RWPE2 (cell line): ENCODE data around the gene SDF2L1.
A peak's percentile ranks its signal among the peaks of the same experiment; 100 is the strongest.

ENCODE experiments used
- ATAC-seq: fragments of 200-7000 bp; cut with Tn5 transposase; 3 replicates; pipeline ENCODE4 v1.9.1; 2021; ENCODE audit warnings: low read depth
- DNase-seq: peaks from one replicate; pipeline ENCODE4 v3.0.0-alpha.2; 2020; ENCODE audit warnings: low spot score
- H3K27ac ChIP-seq: fragments of 450-650 bp; 2 replicates; pipeline ENCODE4 v1.5.1; 2017; ENCODE audit warnings: mild to moderate bottlenecking; ENCODE audit not compliant: poor library complexity, severe bottlenecking
- H3K27me3 ChIP-seq: fragments of 250-450 bp; sonication (Bioruptor Pico); 2 replicates; pipeline ENCODE4 v1.5.1; 2021; ENCODE audit warnings: mild to moderate bottlenecking, moderate library complexity; ENCODE audit not compliant: insufficient read depth, poor library complexity, severe bottlenecking
- H3K36me3 ChIP-seq: fragments of 250-450 bp; sonication (Bioruptor Pico); 2 replicates; pipeline ENCODE4 v1.5.1; 2020; ENCODE audit warnings: low read depth, mild to moderate bottlenecking, moderate library complexity
- H3K4me1 ChIP-seq: fragments of 250-450 bp; sonication (Bioruptor Pico); 2 replicates; pipeline ENCODE4 v1.5.1; 2021; ENCODE audit warnings: mild to moderate bottlenecking, moderate library complexity; ENCODE audit not compliant: insufficient read depth, poor library complexity, severe bottlenecking
- H3K4me3 ChIP-seq: fragments of 250-450 bp; sonication (Bioruptor Pico); 2 replicates; pipeline ENCODE4 v1.5.1; 2021; ENCODE audit warnings: mild to moderate bottlenecking, moderate library complexity; ENCODE audit not compliant: severe bottlenecking
- H3K9me3 ChIP-seq: fragments of 250-450 bp; sonication (Bioruptor Pico); 2 replicates; pipeline ENCODE4 v1.5.1; 2021; ENCODE audit warnings: mild to moderate bottlenecking, moderate library complexity; ENCODE audit not compliant: severe bottlenecking
- TF ChIP-seq, protein P1 (sequence below): fragments of 450-650 bp; IDR thresholded peaks from one replicate; pipeline ENCODE4 v1.5.1; 2017; ENCODE audit warnings: mild to moderate bottlenecking, moderate library complexity; ENCODE audit not compliant: poor library complexity, severe bottlenecking

The SDF2L1 gene

DNA sequence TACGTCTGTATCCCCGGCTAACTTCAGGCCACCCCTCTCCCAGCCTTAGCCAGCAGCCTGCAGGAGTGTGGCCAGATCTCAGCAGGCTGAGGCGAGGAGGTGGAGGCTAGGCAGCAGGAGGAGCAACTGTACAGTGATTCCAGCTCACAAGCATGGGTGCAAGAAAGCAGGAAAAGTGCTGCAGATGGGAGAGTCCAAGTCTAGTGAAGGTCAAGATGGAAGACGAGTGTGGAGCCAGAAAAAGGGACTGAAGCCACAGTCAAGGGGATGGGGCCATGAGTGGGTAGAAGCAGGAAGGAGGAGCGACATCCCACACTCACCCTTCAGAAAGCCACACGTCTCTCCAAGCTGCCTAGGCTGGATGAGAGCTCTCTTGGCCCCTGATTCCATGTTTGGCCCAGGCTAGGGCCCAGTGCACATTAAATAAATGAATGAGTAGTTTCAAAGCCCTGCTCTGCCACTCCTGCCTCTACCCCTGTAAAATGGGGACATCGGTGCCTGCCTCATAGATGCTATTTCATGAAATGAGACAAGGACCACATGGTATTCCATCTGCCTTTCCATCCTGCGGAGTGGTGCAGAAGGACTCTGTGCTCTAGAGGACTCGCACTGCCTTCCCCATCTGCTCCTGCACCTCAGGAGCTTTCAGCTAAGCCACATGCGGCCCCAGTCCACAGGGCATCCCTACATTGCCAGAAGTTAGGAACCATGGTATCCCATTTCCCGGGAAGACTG lies 15.2 kb upstream of the SDF2L1 start:
- DNase-seq (no peak), ATAC-seq (no peak)
- peaks cover 28% of the 10 kb centered on the region for H3K36me3 ChIP-seq
- H3K9me3 ChIP-seq, result peaks cover 3% of the 10 kb centered on the region
- no peaks in the 10 kb centered on the region for H3K27me3 ChIP-seq
- TF ChIP-seq, protein P1, sequence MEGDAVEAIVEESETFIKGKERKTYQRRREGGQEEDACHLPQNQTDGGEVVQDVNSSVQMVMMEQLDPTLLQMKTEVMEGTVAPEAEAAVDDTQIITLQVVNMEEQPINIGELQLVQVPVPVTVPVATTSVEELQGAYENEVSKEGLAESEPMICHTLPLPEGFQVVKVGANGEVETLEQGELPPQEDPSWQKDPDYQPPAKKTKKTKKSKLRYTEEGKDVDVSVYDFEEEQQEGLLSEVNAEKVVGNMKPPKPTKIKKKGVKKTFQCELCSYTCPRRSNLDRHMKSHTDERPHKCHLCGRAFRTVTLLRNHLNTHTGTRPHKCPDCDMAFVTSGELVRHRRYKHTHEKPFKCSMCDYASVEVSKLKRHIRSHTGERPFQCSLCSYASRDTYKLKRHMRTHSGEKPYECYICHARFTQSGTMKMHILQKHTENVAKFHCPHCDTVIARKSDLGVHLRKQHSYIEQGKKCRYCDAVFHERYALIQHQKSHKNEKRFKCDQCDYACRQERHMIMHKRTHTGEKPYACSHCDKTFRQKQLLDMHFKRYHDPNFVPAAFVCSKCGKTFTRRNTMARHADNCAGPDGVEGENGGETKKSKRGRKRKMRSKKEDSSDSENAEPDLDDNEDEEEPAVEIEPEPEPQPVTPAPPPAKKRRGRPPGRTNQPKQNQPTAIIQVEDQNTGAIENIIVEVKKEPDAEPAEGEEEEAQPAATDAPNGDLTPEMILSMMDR, result no peak
- no peak overlapping the region for H3K4me3 ChIP-seq
- no peaks in the 10 kb centered on the region for H3K4me1 ChIP-seq
- H3K27ac ChIP-seq, result no peak overlapping the region

- H3K4me3 ChIP-seq, result peak overlapping the region; percentile 72
- no peaks in the 10 kb centered on the region for H3K27me3 ChIP-seq
- H3K9me3 ChIP-seq, result no peaks in the 10 kb centered on the region
- H3K27ac ChIP-seq, result peak overlapping the region; percentile 73
- DNase-seq, result no peak
- H3K36me3 ChIP-seq, result peaks cover 19% of the 10 kb centered on the region
- H3K4me1 ChIP-seq, result no peaks in the 10 kb centered on the region
- TF ChIP-seq, protein P1, result no peak
- peak; percentile 20; the same call in 2 of the 3 replicates for ATAC-seq
These were observed 13.5 kb upstream of the SDF2L1 start for GRCh38 chr22:21628386-21629254.

GRCh38 chr22:21629255-21630149 lies 12.6 kb upstream of the SDF2L1 start, which contains the start of gene YDJC:
YDJC (minus strand) TSS chr22:21630022; CDS start chr22:21630014, 8 bp downstream.
- Histone ChIP-seq H3K36me3 (peaks cover 16% of the 10 kb centered on the region), H3K27ac (peak within 1 kb of the TSS; percentile 73), H3K4me3 (peak within 1 kb of the TSS; percentile 72), H3K9me3 (no peaks in the 10 kb centered on the region), H3K27me3 (no peaks in the 10 kb centered on the region), H3K4me1 (no peaks in the 10 kb centered on the region)
- TF ChIP-seq, protein P1, result peak; percentile 64
- peak; percentile 86 for ATAC-seq
- peak; percentile 93 for DNase-seq

DNA sequence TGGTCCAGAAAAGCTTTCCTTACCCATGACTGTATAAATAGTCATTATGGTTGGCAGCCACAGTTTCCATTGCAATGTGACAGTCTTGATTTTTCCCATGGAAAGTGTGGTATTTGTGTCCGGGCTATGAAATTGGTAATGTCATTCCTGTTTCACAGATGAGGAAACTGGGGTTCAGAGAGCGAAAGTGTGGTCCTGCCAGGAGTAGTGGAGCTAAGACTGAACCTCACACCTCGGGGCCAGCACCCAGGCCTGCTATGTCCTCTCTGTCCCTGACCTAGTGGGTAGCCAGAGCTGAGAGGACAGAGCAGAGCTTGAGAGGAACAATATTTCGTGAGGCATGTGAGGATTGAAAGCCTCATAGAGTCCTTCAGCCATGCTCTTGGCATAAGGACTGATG lies 11.1 kb upstream of the SDF2L1 start:
- Histone ChIP-seq H3K9me3 (no peaks in the 10 kb centered on the region), H3K36me3 (peaks cover 16% of the 10 kb centered on the region), H3K27ac (no peak overlapping the region), H3K4me1 (no peaks in the 10 kb centered on the region), H3K27me3 (no peaks in the 10 kb centered on the region), H3K4me3 (no peak overlapping the region)
- ATAC-seq (no peak), DNase-seq (no peak)
- TF ChIP-seq, protein P1, result no peak
